Keratinocyte (primary cell): ENCODE results near the gene ARRDC1. TPM values are rescaled to one million over a fixed set of nuclear protein-coding genes. Genes with fewer than 3 reads are reported as not detected.

Source experiments
- DNase-seq: peaks from one replicate; pipeline ENCODE4 v3.0.0-alpha.2; 2011; ENCODE audit warnings: low read depth, missing footprints, low spot score
- FAIRE-seq: peaks from 2 replicates; lab custom pipeline; 2011; peaks lifted over from hg19 to GRCh38; lab: Jason Lieb, UNC
- H2AFZ ChIP-seq: 2 replicates; pipeline ENCODE4 v1.6.0; 2012; ENCODE audit warnings: low read length, control low read depth, inconsistent platforms; ENCODE audit not compliant: control insufficient read depth
- H3K27ac ChIP-seq: 2 replicates; pipeline ENCODE4 v1.5.1; 2011; ENCODE audit warnings: low read length; ENCODE audit not compliant: control insufficient read depth, insufficient read depth
- H3K27me3 ChIP-seq: 3 replicates; pipeline ENCODE4 v1.6.0; 2011; ENCODE audit warnings: low read length; ENCODE audit not compliant: control insufficient read depth, insufficient read depth; ENCODE audit errors: extremely low read depth
- H3K36me3 ChIP-seq, 2 experiments: 2 replicates in 1 of 2; 3 replicates in 1 of 2; pipeline ENCODE4 v1.5.1; 2011; ENCODE audit warnings: low read length in 2 of 2, mild to moderate bottlenecking in 1 of 2; ENCODE audit not compliant: control insufficient read depth in 2 of 2, insufficient read depth in 2 of 2; ENCODE audit errors: extremely low read depth in 1 of 2
- H3K4me1 ChIP-seq: 3 replicates; pipeline ENCODE4 v1.5.1; 2011; ENCODE audit warnings: low read length; ENCODE audit not compliant: control insufficient read depth, insufficient read depth; ENCODE audit errors: extremely low read depth
- H3K4me2 ChIP-seq: 3 replicates; pipeline ENCODE4 v1.6.0; 2011; ENCODE audit warnings: low read depth, low read length; ENCODE audit not compliant: control insufficient read depth, insufficient read depth; ENCODE audit errors: extremely low read depth
- H3K4me3 ChIP-seq, 3 experiments: fragments of 200-600 bp in 1 of 3; sonication (generic) in 1 of 3; 2 replicates in 2 of 3; 3 replicates in 1 of 3; pipeline ENCODE4 v1.5.1; 2011 to 2016; ENCODE audit warnings: low read length in 3 of 3, mild to moderate bottlenecking in 3 of 3, control low read depth in 2 of 3, inconsistent platforms in 1 of 3, low read depth in 1 of 3, mixed read lengths in 1 of 3, mixed run types in 1 of 3, moderate library complexity in 1 of 3; ENCODE audit not compliant: control insufficient read depth in 2 of 3, insufficient read depth in 2 of 3; ENCODE audit errors: extremely low read depth in 1 of 3
- H3K79me2 ChIP-seq: 2 replicates; pipeline ENCODE4 v1.6.0; 2012; ENCODE audit warnings: low read length; ENCODE audit not compliant: control insufficient read depth, insufficient read depth
- H3K9ac ChIP-seq: 3 replicates; pipeline ENCODE4 v1.6.0; 2011; ENCODE audit warnings: low read length; ENCODE audit not compliant: control insufficient read depth, insufficient read depth; ENCODE audit errors: extremely low read depth
- H3K9me1 ChIP-seq: 3 replicates; pipeline ENCODE4 v1.6.0; 2011; ENCODE audit warnings: low read length; ENCODE audit not compliant: control insufficient read depth, insufficient read depth; ENCODE audit errors: extremely low read depth
- H3K9me3 ChIP-seq: 2 replicates; pipeline ENCODE4 v1.5.1; 2012; ENCODE audit warnings: low read depth, low read length; ENCODE audit not compliant: control insufficient read depth
- H4K20me1 ChIP-seq: 3 replicates; pipeline ENCODE4 v1.6.0; 2011; ENCODE audit warnings: low read length; ENCODE audit not compliant: control insufficient read depth, insufficient read depth; ENCODE audit errors: extremely low read depth
- EZH2 ChIP-seq: IDR thresholded peaks from one replicate; pipeline ENCODE4 v1.6.1; 2012; ENCODE audit warnings: inconsistent platforms, mild to moderate bottlenecking, low read length, moderate library complexity
- dilution Hi-C: fragments of 300-500 bp; cut with MboI; formaldehyde crosslinking; loops from one replicate; pipeline ENCODE4 v1.7.0; 2020; ENCODE audit warnings: low sequenced_read_pairs; ENCODE audit not compliant: extremely low pct_ligation_motif_present
- polyA plus RNA-seq, 5 experiments: library from polyadenylated mRNA; depleted of rRNA in 3 of 5; stranded (reverse) in 3 of 5; stranded (forward) in 1 of 5; unstranded in 1 of 5; fragments of >200 nt; gene quantifications; 1 replicate in 1 of 5; 2 replicates in 3 of 5; 3 replicates in 1 of 5; pipeline versions ENCODE4 v1.2.1 to v1.2.3, GENCODE V29; 2011 to 2012; ENCODE audit warnings: missing spikeins in 2 of 5, low read depth in 1 of 5, low replicate concordance in 1 of 5
- TF ChIP-seq, protein P1 (sequence below), 3 experiments: IDR thresholded peaks in 1 of 3; conservative IDR thresholded peaks in 1 of 3; optimal IDR thresholded peaks in 1 of 3; 2 replicates in 2 of 3; 3 replicates in 1 of 3; pipeline versions ENCODE3 to v1.5.1; 2011; ENCODE audit warnings: low read length in 3 of 3, mild to moderate bottlenecking in 3 of 3, moderate library complexity in 2 of 3, control low read depth in 1 of 3, inconsistent platforms in 1 of 3; ENCODE audit not compliant: insufficient read depth in 2 of 3; ENCODE audit errors: extremely low read depth in 1 of 3

Gene ARRDC1
- polyA plus RNA-seq, 1 donor (not counting 4 experiments of a cell fraction or from before 2014, with no cell fraction given) = 94.7 TPM

DNA sequence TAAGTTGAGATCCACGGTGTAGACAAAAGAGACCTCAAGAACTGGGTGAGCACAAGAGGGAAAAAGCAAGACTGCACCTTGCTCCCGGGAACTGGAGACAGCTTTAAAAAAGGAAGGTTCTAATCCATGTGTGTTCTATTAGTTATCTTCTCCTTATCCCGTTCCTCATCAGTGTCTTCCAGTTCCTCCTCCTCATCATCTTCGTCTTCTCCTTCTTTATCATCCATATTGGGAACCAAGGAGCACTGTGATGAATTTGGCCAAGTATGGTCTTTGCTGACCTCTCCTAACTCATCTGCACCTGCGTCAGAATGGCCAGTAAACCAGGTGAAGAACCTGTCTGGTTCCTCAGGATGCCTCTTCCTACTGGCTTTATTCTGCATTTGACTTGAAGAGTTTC lies 35.4 kb downstream of the ARRDC1 start:
- TF ChIP-seq, protein P1, sequence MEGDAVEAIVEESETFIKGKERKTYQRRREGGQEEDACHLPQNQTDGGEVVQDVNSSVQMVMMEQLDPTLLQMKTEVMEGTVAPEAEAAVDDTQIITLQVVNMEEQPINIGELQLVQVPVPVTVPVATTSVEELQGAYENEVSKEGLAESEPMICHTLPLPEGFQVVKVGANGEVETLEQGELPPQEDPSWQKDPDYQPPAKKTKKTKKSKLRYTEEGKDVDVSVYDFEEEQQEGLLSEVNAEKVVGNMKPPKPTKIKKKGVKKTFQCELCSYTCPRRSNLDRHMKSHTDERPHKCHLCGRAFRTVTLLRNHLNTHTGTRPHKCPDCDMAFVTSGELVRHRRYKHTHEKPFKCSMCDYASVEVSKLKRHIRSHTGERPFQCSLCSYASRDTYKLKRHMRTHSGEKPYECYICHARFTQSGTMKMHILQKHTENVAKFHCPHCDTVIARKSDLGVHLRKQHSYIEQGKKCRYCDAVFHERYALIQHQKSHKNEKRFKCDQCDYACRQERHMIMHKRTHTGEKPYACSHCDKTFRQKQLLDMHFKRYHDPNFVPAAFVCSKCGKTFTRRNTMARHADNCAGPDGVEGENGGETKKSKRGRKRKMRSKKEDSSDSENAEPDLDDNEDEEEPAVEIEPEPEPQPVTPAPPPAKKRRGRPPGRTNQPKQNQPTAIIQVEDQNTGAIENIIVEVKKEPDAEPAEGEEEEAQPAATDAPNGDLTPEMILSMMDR (optimal IDR thresholded peaks at IDR 0.05 in 1 of 3, IDR thresholded peaks at IDR 0.05 in 1 of 3, conservative IDR thresholded peaks at IDR 0.05 in 1 of 3; ENCODE audit: extremely low read depth in 1 of 3, insufficient read depth in 2 of 3, low read length in 3 of 3) = no peak
- TF ChIP-seq EZH2 = no peak
- DNase-seq (no peak), FAIRE-seq (no peak)
- Histone ChIP-seq H3K9ac (no peak overlapping the region), H4K20me1 (no peaks in the 10 kb centered on the region), H3K4me2 (no peak overlapping the region), H3K4me3 (no peak overlapping the region), H3K27ac (no peak overlapping the region), H3K9me3 (no peaks in the 10 kb centered on the region), H3K79me2 (peaks cover 95% of the 10 kb centered on the region), H3K4me1 (no peaks in the 10 kb centered on the region), H2AFZ (no peak overlapping the region), H3K36me3 (peaks cover 6% of the 10 kb centered on the region in 2 experiments), H3K27me3 (no peaks in the 10 kb centered on the region), H3K9me1 (no peaks in the 10 kb centered on the region)
- dilution Hi-C loops = no loop called here

DNA sequence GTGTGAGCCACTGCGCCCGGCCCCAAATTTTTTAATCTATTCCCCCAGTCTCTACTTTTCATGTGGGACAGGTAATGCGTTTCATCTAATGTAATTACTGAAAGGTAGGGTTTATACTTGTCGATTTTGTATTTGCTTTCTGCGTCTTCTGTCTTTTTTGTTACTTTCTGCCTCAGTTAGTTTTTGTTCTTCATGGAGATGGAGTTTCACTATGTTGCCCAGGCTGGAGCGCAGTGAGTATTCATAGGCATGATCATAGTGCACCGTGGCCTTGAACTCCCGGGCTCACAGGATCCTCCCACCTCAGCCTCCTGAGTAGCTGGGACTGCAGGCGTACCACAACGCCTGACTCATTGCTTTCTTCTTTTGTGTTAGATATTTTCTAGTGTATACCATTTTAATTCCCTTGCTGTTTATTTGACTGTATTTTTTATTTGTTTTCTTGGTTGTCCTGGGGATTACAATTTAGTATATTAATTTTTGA lies 36.7 kb downstream of the ARRDC1 start:
- Histone ChIP-seq H3K27ac (no peak overlapping the region), H3K4me2 (no peak overlapping the region), H3K9me3 (no peaks in the 10 kb centered on the region), H3K9me1 (peaks cover 2% of the 10 kb centered on the region), H3K4me1 (no peaks in the 10 kb centered on the region), H3K27me3 (no peaks in the 10 kb centered on the region), H3K36me3 (peaks cover 9 to 10% of the 10 kb centered on the region in 2 experiments), H3K4me3 (no peak overlapping the region), H2AFZ (no peak overlapping the region), H3K9ac (no peak overlapping the region), H3K79me2 (peaks cover 94% of the 10 kb centered on the region), H4K20me1 (no peaks in the 10 kb centered on the region)
- DNase-seq (no peak), FAIRE-seq (no peak)
- TF ChIP-seq, protein P1 (optimal IDR thresholded peaks at IDR 0.05 in 1 of 3, IDR thresholded peaks at IDR 0.05 in 1 of 3, conservative IDR thresholded peaks at IDR 0.05 in 1 of 3; ENCODE audit: extremely low read depth in 1 of 3, insufficient read depth in 2 of 3, low read length in 3 of 3) = no peak
- TF ChIP-seq EZH2 = no peak
- dilution Hi-C loops = no loop called here
